ENCODE measurements around the gene ZNF275. TPM values are rescaled to one million over a fixed set of nuclear protein-coding genes. Genes with fewer than 3 reads are reported as not detected.
"Not testable (repeated sequence)": the region's sequence is repeated elsewhere in the genome, so short reads cannot be mapped to it uniquely, and the experiment has no call there.

ZNF275 gene
- total RNA-seq, 1 experiment from 2014 or later: 9.8 TPM

- TF ChIP-seq POLR2A (IDR thresholded peaks at IDR 0.05; ENCODE audit: borderline replicate concordance, extremely low read depth, insufficient read depth, insufficient read length): no peak
- TF ChIP-seq EGR1 (IDR thresholded peaks at IDR 0.05; ENCODE audit: low read depth): no peak
- TF ChIP-seq CEBPB (IDR thresholded peaks at IDR 0.05; ENCODE audit: low read depth): no peak
- no peak for TF ChIP-seq EZH2phosphoT487 (IDR thresholded peaks at IDR 0.05; ENCODE audit: borderline replicate concordance)
- no peak for TF ChIP-seq SIN3A (IDR thresholded peaks at IDR 0.05; ENCODE audit: low read depth)
- TF ChIP-seq JUND (IDR thresholded peaks at IDR 0.05): no peak
- no peak for TF ChIP-seq ZBTB33 (IDR thresholded peaks at IDR 0.05; ENCODE audit: extremely low read depth, insufficient replicate concordance, low read length)
- TF ChIP-seq SRF (IDR thresholded peaks at IDR 0.05; ENCODE audit: low read depth): no peak
- no peak for TF ChIP-seq CBX3 (IDR thresholded peaks at IDR 0.05; ENCODE audit: low read depth)
- TF ChIP-seq TCF7L2 (IDR thresholded peaks at IDR 0.05; ENCODE audit: borderline replicate concordance, extremely low read depth, insufficient read depth, insufficient read length): no peak
- no peak for TF ChIP-seq ATF3 (IDR thresholded peaks at IDR 0.05)
- no peak for TF ChIP-seq FOSL1 (IDR thresholded peaks at IDR 0.05; ENCODE audit: low read depth)
- no peak for TF ChIP-seq SP1 (IDR thresholded peaks at IDR 0.05; ENCODE audit: low read depth)
- no peak for TF ChIP-seq YY1 (IDR thresholded peaks at IDR 0.05; ENCODE audit: extremely low read depth, insufficient replicate concordance, low read depth, low read length)
- no peak for TF ChIP-seq RAD21 (IDR thresholded peaks at IDR 0.05; ENCODE audit: low read depth)
- Histone ChIP-seq H3K4me3 (replicated peaks in 1 of 2; ENCODE audit: low read depth in 1 of 2, low read length in 2 of 2) (no peak overlapping the region), H3K4me2 (ENCODE audit: low read length) (no peak overlapping the region), H2AFZ (ENCODE audit: low read depth, low read length, poor library complexity, severe bottlenecking) (no peak overlapping the region), H3K4me1 (ENCODE audit: control insufficient read depth in 1 of 2, insufficient read depth in 2 of 2, low read length in 2 of 2) (no peaks in the 10 kb centered on the region), H3K36me3 (ENCODE audit: control insufficient read depth in 1 of 2, insufficient read depth in 2 of 2, low read length in 2 of 2) (no peaks in the 10 kb centered on the region), H3K9ac (ENCODE audit: low read length) (no peak overlapping the region), H3K9me2 (ENCODE audit: insufficient read depth) (no peaks in the 10 kb centered on the region), H3K9me3 (ENCODE audit: control insufficient read depth in 1 of 2, insufficient read depth in 1 of 2, low read depth in 1 of 2, low read length in 2 of 2) (no peaks in the 10 kb centered on the region), H4K20me1 (ENCODE audit: insufficient read depth) (no peaks in the 10 kb centered on the region), H3K79me2 (ENCODE audit: insufficient read depth, low read length) (no peaks in the 10 kb centered on the region), H3K27ac (ENCODE audit: low read depth, low read length) (no peak overlapping the region), H3K27me3 (ENCODE audit: insufficient read depth, low read length) (no peaks in the 10 kb centered on the region)
- ATAC-seq (no peak), DNase-seq (ENCODE audit: low read depth, low spot score) (no peak)
- ChIA-PET RAD21 (ENCODE audit: low non-redundant PET in 1 of 2, low total read pairs in 2 of 2, uncharacterized antibody in 2 of 2, unreplicated experiment in 2 of 2) (no interaction called here), CTCF (no interaction called here), POLR2A (no interaction called here)
- no TSS peak for BruUV-seq (replicated peaks)
- intact Hi-C loops (cut with micrococcal nuclease): no loop called here
Measured at GRCh38 chrX:153319295-153320046, 14.5 kb upstream of the ZNF275 start.

GRCh38 chrX:153320047-153320443 lies 13.9 kb upstream of the ZNF275 start:
- H3K4me2 ChIP-seq (ENCODE audit: low read length); H3K36me3 ChIP-seq (ENCODE audit: control insufficient read depth in 1 of 2, insufficient read depth in 2 of 2, low read length in 2 of 2); POLR2A ChIA-PET; H3K79me2 ChIP-seq (ENCODE audit: insufficient read depth, low read length); H2AFZ ChIP-seq (ENCODE audit: low read depth, low read length, poor library complexity, severe bottlenecking); DNase-seq (ENCODE audit: low read depth, low spot score); H3K9me3 ChIP-seq (ENCODE audit: control insufficient read depth in 1 of 2, insufficient read depth in 1 of 2, low read depth in 1 of 2, low read length in 2 of 2); RAD21 ChIA-PET (ENCODE audit: low non-redundant PET in 1 of 2, low total read pairs in 2 of 2, uncharacterized antibody in 2 of 2, unreplicated experiment in 2 of 2); BruUV-seq (replicated peaks); H3K4me1 ChIP-seq (ENCODE audit: control insufficient read depth in 1 of 2, insufficient read depth in 2 of 2, low read length in 2 of 2); H3K9ac ChIP-seq (ENCODE audit: low read length); CTCF ChIA-PET; H3K27ac ChIP-seq (ENCODE audit: low read depth, low read length); ATAC-seq; H4K20me1 ChIP-seq (ENCODE audit: insufficient read depth); H3K27me3 ChIP-seq (ENCODE audit: insufficient read depth, low read length); intact Hi-C loops (cut with micrococcal nuclease); H3K4me3 ChIP-seq (replicated peaks in 1 of 2; ENCODE audit: low read depth in 1 of 2, low read length in 2 of 2); H3K9me2 ChIP-seq (ENCODE audit: insufficient read depth): not testable (repeated sequence)

All from HCT116 (cell line).